Stimulated activated CD8-positive, alpha-beta memory T cell treated with anti-CD3 and anti-CD28 coated beads, Interleukin-2, amount 100 ng/mL, for 48 hours (primary cell): ENCODE data around the gene UFC1.
A peak's percentile ranks its signal among the peaks of the same experiment; 100 is the strongest.

ENCODE experiments used
- DNase-seq, 2 donors: peaks; one replicate each; pipeline ENCODE4 v3.0.0-alpha.2; 2020; ENCODE audit warnings: low read depth in 2 of 2

Gene UFC1

GRCh38 chr1:161133220-161133740 is 20.5 kb upstream of the UFC1 start:
- DNase-seq: no peak

- no peak for DNase-seq
These were observed 15.9 kb upstream of the UFC1 start for GRCh38 chr1:161137881-161138280.

DNA sequence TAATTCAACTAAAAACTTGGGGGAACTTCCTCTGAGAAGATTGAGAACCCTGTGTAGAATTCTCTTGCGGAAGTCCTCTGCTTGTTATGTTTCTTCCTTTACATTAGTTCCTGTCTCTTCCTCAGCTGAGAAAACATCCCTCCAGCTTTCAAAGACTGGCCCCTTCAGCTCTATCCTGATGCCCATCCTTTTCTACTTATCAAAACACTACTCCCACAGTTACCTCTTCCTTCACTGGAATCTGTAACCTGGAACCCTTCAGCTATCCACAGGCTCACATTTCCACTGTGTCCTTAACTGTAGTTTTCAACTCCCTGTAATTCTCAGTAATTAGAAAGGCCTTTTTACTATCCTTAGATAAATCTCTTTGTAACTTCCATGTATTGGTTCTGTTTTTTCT is 15.3 kb upstream of the UFC1 start:
- DNase-seq: no peak

DNA sequence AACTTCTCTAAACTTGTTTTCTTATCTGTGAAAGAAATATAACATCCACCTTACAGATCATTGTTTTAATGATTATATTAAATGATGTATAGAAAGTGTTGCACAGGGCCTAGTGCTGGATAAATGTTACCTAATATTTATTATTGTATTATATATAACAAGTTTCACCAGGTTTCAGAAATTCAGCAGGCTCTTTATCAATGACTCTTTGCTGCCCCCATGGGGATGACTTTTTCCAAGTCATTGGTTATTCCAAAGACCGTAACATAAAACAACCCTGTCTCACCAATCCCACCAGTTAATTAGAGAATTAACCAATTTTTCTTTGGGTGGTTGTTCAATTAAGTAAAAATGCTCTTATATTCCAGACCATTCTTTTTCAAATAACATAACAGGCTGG is 14.0 kb upstream of the UFC1 start:
- DNase-seq: no peak

GRCh38 chr1:161140755-161141400 is 12.9 kb upstream of the UFC1 start:
- no peak for DNase-seq

GRCh38 chr1:161145832-161146231 is 7.9 kb upstream of the UFC1 start:
- DNase-seq: no peak

GRCh38 chr1:161153176-161153575 is 602 bp upstream of the UFC1 start:
- DNase-seq: no peak

DNA sequence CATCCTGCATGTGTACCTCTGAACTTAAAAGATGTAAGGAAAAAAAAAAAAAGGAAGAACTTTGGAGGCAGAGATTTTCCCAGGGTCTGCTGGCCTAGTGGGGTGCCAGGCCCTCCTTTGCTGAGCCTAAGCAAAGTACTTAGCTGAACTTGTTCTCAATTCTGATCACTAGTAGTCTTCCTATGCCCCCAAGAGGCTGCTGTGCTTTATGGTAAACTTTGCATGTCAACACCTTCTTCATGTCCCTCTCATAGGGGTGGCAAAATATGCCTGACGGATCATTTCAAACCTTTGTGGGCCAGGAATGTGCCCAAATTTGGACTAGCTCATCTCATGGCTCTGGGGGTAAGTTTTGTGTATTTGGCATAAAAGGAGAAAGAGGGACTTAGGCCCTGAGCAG is 4.1 kb downstream of the UFC1 start:
- no peak for DNase-seq

DNA sequence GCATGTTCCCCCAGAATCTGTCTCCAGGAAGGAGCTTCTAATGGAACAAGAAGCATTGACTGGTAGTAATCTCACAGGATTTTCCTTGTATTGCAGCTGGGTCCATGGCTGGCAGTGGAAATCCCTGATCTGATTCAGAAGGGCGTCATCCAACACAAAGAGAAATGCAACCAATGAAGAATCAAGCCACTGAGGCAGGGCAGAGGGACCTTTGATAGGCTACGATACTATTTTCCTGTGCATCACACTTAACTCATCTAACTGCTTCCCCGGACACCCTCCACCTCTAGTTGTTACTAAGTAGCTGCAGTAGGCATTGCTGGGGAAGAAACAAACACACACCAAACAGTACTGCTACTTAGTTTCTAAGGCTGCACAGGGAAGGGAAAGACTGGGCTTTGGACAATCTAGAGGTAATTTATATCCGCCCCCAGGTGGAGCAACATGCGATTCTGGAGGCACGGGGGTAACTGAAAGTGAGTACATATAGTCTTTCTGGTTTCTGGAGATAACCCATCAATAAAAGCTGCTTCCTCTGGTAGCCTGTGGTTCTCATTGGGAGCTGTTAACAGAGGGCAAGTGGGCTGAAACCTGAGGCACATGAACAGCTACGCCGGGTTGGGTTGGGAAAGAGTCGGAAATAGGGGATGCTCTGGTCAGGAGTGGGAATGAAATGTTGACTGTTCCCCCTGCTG is 4.7 kb downstream of the UFC1 start:
- DNase-seq: no peak

DNA sequence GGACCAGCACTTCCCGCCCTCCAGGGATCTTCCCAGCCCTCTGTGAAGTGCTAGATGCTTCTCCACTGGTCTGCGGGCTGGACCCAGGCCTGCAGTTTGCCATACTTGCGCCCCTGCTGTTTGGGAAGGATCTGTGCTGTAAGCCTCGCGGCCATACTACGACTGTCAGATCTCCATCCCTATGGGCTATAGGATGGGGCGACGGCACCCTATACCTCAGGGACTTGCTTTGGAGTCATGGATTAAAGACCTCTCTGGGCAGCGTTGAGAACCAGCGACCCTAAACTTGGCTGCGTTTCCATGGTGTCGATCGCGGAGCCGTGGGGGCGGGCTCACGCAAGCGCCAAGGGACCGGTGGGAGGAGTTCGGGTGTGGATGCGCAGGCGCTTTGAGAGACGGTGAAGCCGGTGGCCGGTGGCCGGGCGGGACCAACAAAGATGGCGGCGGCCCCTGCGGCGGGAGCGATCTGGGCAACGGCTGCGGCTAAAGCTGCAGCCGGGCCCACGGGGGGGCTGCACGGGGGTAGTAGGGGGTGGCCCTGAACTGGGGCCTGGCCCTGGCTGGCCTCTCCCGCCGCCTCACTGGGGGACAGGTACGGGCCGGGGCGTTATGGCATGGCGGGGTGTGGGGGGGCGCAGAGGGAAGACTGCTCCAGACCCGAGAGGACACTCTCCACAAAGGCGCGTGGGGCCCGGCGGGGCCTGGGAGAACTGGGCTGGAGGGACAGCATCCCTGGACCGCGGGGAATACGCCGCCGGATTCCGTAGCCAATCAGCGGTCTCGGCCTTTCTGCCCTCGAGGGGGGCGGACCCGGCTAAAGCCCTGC is 5.5 kb downstream of the UFC1 start, which contains the start of gene USP21:
Gene USP21, plus strand, starts transcription at position 414 of the 826 bp plus-strand sequence. CDS start 1,141 bp downstream, outside the sequence.
- peak; percentile 87 to 90 for DNase-seq

GRCh38 chr1:161159913-161160243 is 6.1 kb downstream of the UFC1 start:
- DNase-seq: no peak

- DNase-seq: no peak
These were observed 6.9 kb downstream of the UFC1 start for GRCh38 chr1:161160671-161161145.

GRCh38 chr1:161161652-161162051 is 7.9 kb downstream of the UFC1 start:
- DNase-seq: no peak

DNA sequence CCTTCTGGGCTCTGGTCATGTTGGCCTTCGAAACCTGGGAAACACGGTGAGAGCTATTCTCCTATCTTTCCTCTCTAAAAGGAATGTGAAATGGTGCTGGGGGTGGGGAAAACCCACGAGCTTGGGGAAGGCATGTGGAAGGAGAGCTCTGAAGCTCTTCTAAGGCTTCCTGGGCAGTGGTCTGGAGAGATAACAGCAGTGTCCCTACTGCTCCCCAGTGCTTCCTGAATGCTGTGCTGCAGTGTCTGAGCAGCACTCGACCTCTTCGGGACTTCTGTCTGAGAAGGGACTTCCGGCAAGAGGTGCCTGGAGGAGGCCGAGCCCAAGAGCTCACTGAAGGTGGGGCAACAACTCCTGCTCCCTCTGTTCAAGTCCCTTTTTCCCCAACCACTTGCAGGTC is 8.3 kb downstream of the UFC1 start:
- DNase-seq: no peak

DNA sequence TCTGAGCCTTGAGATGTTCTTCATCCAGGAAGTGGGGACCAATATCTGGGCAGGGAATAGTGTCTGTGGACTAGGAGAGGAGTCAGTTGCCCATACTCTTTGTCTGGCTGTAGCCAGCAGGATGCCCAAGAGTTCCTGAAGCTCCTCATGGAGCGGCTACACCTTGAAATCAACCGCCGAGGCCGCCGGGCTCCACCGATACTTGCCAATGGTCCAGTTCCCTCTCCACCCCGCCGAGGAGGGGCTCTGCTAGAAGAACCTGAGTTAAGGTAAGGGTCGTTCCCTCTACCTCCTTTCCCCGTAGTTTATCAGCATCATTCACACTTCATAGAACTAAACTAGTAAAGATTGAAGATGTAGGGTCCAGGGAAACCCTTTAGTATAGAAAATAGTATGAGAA is 9.0 kb downstream of the UFC1 start:
- no peak for DNase-seq

DNA sequence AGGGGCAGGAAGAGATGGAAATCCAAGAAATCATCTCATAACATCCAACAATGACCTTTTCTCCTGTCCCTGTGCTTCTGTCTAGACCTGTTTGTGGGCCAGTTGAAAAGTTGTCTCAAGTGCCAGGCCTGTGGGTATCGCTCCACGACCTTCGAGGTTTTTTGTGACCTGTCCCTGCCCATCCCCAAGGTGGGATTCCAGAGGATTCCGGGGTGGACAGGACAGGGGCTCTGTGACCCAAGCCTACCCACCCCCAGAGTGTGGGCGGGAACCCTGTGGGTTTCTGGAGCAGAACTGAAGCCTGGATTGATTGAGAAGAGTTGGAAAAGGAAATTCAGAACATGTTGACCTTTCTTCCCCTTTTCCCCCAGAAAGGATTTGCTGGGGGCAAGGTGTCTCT is 10.0 kb downstream of the UFC1 start:
- DNase-seq: no peak

- no peak for DNase-seq
These were observed 11.3 kb downstream of the UFC1 start for GRCh38 chr1:161164901-161165610.

DNA sequence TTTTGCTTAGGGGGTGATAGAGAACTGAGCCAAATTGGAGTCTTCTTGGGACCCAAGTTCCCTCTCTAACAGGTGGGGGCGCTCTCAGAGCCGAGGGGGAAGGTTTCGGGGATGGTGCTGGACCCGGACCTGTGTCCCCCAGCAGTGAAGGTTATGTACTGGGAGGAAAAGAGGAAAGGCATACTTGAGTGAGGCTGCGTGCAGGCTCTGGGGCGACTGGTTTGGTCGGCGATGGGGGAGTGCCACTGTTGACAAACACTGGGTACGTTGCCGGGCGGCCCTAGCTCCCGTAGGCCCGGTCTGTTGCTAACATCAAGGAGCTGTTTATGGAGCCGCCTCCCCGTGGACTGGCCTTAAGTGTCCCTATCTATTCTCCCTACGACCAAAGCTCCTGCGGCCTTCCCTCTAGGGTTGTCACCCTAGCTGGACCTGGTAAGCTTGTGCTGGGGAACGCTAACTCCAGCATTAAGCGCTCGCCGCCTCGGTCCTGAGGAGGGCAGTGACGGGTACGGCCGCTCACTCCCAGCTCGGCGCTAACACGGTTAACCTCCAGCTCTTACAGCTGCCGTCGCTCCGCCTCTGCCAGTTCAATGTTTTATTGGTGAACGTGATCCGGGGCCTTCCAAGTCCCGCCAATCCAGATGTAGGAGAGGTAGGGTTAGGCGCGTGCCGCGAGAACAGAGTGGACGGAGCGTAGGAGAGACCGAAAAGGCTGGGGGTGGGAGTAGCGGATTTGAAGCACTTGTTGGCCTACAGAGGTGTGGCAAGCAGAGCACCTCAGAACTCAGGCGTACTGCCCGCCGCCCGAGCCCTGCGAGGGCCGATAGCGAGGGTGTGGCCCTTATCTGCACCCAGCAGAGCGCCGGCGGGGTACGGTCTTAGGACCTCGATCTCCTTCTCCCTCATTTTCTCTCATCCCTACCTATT is 12.2 kb downstream of the UFC1 start, which contains the start of gene PPOX:
Gene PPOX, plus strand, starts transcription at position 685 of the 927 bp plus-strand sequence. CDS start 422 bp downstream, outside the sequence.
- peak; percentile 83 to 87 for DNase-seq

- DNase-seq: no peak
These were observed 13.1 kb downstream of the UFC1 start for GRCh38 chr1:161166669-161167548.
